PFSK-1 (cell line): ENCODE data around the gene PRMT3.

ENCODE experiments used
- POLR2AphosphoS5 ChIP-seq: IDR thresholded peaks from 2 replicates; pipeline ENCODE4 v1.6.1; 2012; ENCODE audit warnings: low read depth, mild to moderate bottlenecking, control low read depth, low read length, moderate library complexity
- REST ChIP-seq, 2 experiments: IDR thresholded peaks; 2 replicates each; pipeline versions ENCODE4 v1.6.1 to v1.8.0; 2011 to 2012; ENCODE audit warnings: low read depth in 2 of 2, low read length in 2 of 2, control low read depth in 1 of 2, inconsistent platforms in 1 of 2, mild to moderate bottlenecking in 1 of 2, moderate library complexity in 1 of 2; ENCODE audit not compliant: insufficient read depth in 1 of 2

- TF ChIP-seq POLR2AphosphoS5 (no peak), REST (IDR thresholded peaks at IDR 0.05; ENCODE audit: insufficient read depth in 1 of 2, low read depth in 2 of 2, low read length in 2 of 2) (no peak)
Measured at GRCh38 chr11:20459865-20460264, 72.3 kb downstream of the PRMT3 start.
